Measurements from ENCODE around the gene RNF223. TPM values are rescaled to one million over a fixed set of nuclear protein-coding genes. Genes with fewer than 3 reads are reported as not detected.
A peak's percentile ranks its signal among the peaks of the same experiment; 100 is the strongest.

Gene RNF223
- total and polyA plus RNA-seq, 2 of the 8 experiments (the other 6 are each of a cell fraction or from before 2014, with no cell fraction given): not detected

DNA sequence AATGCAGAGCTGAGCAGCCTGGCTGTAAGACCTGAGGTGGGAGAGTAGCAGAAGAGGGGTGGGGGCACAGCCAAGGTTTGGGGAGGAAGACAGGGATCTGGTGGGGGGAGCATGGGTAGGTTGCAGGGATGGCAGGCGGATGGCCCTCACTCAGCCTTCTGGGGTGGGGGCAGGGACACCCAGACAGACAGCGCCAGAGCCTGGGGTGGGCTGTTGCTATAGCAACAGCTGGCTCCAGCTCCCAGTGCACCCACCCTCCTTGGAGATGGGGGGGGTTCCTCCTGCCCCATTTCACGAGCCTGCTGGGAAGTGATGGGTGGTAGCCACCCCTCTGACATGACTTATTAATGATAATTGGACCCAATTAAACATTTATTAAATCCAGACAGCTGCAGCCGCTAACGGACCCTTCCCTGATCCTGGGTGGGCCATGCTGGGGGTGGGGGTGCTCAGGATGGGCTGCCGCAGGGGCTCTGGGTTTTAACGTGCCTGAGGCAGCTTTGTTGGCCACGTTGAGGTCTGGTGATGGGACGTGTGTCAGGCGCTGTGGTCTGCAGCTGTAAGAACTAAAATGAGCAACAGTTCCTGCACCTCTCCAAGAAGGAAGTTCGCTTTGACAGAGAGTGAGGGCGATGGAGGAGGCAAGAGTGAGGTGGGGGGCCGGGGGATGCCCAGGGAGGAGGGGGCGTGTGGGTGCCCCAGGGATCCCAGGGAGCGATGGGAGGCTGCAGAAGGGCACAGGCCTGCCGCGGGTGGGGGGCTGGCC, 34.8 kb downstream of the RNF223 start:
- H3K23ac ChIP-seq (ENCODE audit: insufficient read length): no peak overlapping the region
- H3K4ac ChIP-seq (replicated peaks; ENCODE audit: insufficient read length, low read depth, low read length): no peak overlapping the region
- no peak overlapping the region for H2BK20ac ChIP-seq (ENCODE audit: low read length)
- POLR2A ChIA-PET (ENCODE audit: partially characterized antibody): interaction anchor here (0.7 to 10.9 kb wide), 12 partner anchors 7 to 99 kb away, joined by 3 to 245 read pairs (median 7); partner anchors contain the start of genes AGRN, ISG15 and PLEKHN1
- no peaks in the 10 kb centered on the region for H3K9me3 ChIP-seq (ENCODE audit: insufficient read depth in 2 of 2, low read depth in 1 of 2, low read length in 1 of 2)
- no peak overlapping the region for H4K91ac ChIP-seq (replicated peaks; ENCODE audit: insufficient read length, low read length)
- H3K27ac ChIP-seq (ENCODE audit: low read depth, low read length): no peak overlapping the region
- H3K36me3 ChIP-seq (ENCODE audit: control insufficient read depth in 2 of 4, insufficient read depth in 4 of 4, low read length in 3 of 4): peaks cover 0 to 25% (median 5%) of the 10 kb centered on the region in 4 experiments; a peak in 5 of 8 replicates
- H2BK12ac ChIP-seq (ENCODE audit: low read depth, low read length): no peak overlapping the region
- peak overlapping the region in 1 of 4 experiments; percentile 63; a peak in 2 of 8 replicates for H3K4me3 ChIP-seq (ENCODE audit: extremely low read depth in 1 of 4, insufficient read depth in 2 of 4, low read depth in 3 of 4, low read length in 4 of 4)
- peaks cover 0 to 14% (median 3%) of the 10 kb centered on the region in 4 experiments; a peak in 5 of 7 replicates for H3K4me1 ChIP-seq (replicated peaks in 1 of 4; ENCODE audit: control insufficient read depth in 3 of 4, insufficient read depth in 4 of 4, low read length in 3 of 4)
- H2AFZ ChIP-seq (ENCODE audit: low read length): no peak overlapping the region
- H4K5ac ChIP-seq (ENCODE audit: insufficient read length, low read depth, low read length): no peak overlapping the region
- H4K20me1 ChIP-seq (replicated peaks in 1 of 2; ENCODE audit: control insufficient read depth in 1 of 2, insufficient read depth in 2 of 2, low read length in 2 of 2): peaks cover 51 to 67% of the 10 kb centered on the region in 2 experiments
- H3K9ac ChIP-seq (replicated peaks in 1 of 4; ENCODE audit: extremely low read depth in 1 of 4, low read depth in 3 of 4, low read length in 3 of 4): no peak overlapping the region
- peak overlapping the region; percentile 69 to 99; a peak in 3 of 4 replicates for H3K4me2 ChIP-seq (ENCODE audit: insufficient read depth in 1 of 2, low read depth in 2 of 2, low read length in 2 of 2)
- H2BK15ac ChIP-seq (ENCODE audit: low read length): no peak overlapping the region
- H3K79me2 ChIP-seq (ENCODE audit: control insufficient read depth in 1 of 2, insufficient read depth in 2 of 2, low read length in 2 of 2): no peaks in the 10 kb centered on the region
- WGBS, 2 experiments (ENCODE audit: extremely low coverage in 1 of 2, insufficient coverage in 1 of 2, insufficient read length in 1 of 2, insufficient replicate concordance in 2 of 2, low coverage in 1 of 2, low lambda C conversion rate in 2 of 2, missing lambda C conversion rate in 1 of 2): 71% methylated on average over 6 of the region's 17 CpGs; no CpG with 5 or more reads in 1 of the 2 experiments
- no peak overlapping the region; the same call in 1 of the 2 replicates for H4K8ac ChIP-seq (ENCODE audit: extremely low read depth, insufficient read depth, low read length)
- H3K18ac ChIP-seq (ENCODE audit: extremely low read depth, low read length): no peak overlapping the region
- no peak overlapping the region for H2AK5ac ChIP-seq (ENCODE audit: low read depth, low read length)
- H3K23me2 ChIP-seq (ENCODE audit: low read depth, low read length): peaks cover 8% of the 10 kb centered on the region; the same call in 1 of the 2 replicates
- H3K56ac ChIP-seq (replicated peaks; ENCODE audit: insufficient read length, low read depth, low read length): no peak overlapping the region
- DNase-seq (ENCODE audit: low read depth in 1 of 2, low spot score in 2 of 2) (no peak), FAIRE-seq (no peak)
- H2BK120ac ChIP-seq (replicated peaks; ENCODE audit: low read depth, low read length): no peak overlapping the region
- CTCF ChIA-PET (ENCODE audit: partially characterized antibody): interaction anchor here (0.8 to 5.8 kb wide), 7 partner anchors 20 to 83 kb away, joined by 3 to 70 read pairs (median 12); partner anchors contain the start of gene ISG15
- no peak overlapping the region for H2BK5ac ChIP-seq (ENCODE audit: low read depth, low read length)
- H3K27me3 ChIP-seq (replicated peaks in 1 of 4; ENCODE audit: control insufficient read depth in 3 of 4, extremely low read depth in 1 of 4, insufficient read depth in 3 of 4, low read length in 3 of 4): peaks cover 0 to 36% (median 27%) of the 10 kb centered on the region in 4 experiments; a peak in 5 of 7 replicates
- peaks cover 5% of the 10 kb centered on the region; the same call in 1 of the 2 replicates for H3K79me1 ChIP-seq (ENCODE audit: low read depth, low read length)
- H3K14ac ChIP-seq (ENCODE audit: insufficient read length): no peak overlapping the region
- TF ChIP-seq BRCA1 (IDR thresholded peaks at IDR 0.05; ENCODE audit: low read depth, low read length) (no peak), RXRA (IDR thresholded peaks at IDR 0.05; ENCODE audit: insufficient read depth, low read depth, low read length) (no peak), CHD1 (IDR thresholded peaks at IDR 0.05; ENCODE audit: low read depth, low read length) (no peak), CHD2 (IDR thresholded peaks at IDR 0.05; ENCODE audit: low read length) (no peak), POU5F1 (IDR thresholded peaks at IDR 0.05; ENCODE audit: low read depth, low read length) (no peak), SP1 (IDR thresholded peaks at IDR 0.05; ENCODE audit: low read depth, low read length) (no peak), ATF2 (IDR thresholded peaks at IDR 0.05; ENCODE audit: low read length) (no peak), RNF2 (IDR thresholded peaks at IDR 0.05; ENCODE audit: borderline replicate concordance, low read depth, low read length, missing control alignments, poor library complexity, severe bottlenecking) (no peak), PHF8 (conservative IDR thresholded peaks at IDR 0.05; ENCODE audit: low read depth, low read length) (no peak)

All from H1 (cell line).